ENCODE data around the gene BNIP1.

DNA sequence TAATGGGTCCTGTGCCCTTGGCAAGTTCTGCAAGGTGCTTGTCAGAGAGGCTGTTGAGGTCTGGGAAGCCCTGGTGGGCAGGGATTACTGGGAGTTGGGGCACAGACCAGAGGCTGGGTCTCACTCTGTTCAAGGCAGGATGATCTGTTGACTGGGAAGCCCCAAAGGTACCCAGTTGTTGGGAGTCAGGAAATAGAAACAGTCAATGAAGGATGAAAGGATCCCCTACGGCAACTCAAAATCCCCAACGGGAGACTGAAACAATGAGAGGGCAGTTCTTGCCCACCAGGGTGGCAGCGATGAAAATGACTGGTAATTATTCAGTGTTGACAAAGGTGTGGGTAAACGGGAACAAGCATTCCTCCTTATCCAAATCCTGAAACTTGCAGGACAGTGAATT, 31.2 kb downstream of the BNIP1 start:
- TF ChIP-seq CTCF (IDR thresholded peaks at IDR 0.05) = no peak
- no peak for TF ChIP-seq POLR2A (IDR thresholded peaks at IDR 0.05)
